Tibial nerve (tissue), 4 donors: ENCODE measurements around the gene NPR1.

Source experiments
- EP300 ChIP-seq, 2 donors: sonication (generic); formaldehyde crosslinking; IDR thresholded peaks; one replicate each; pipeline ENCODE4 v1.6.1; 2017; ENCODE audit warnings: antibody characterized with exemption in 2 of 2, mild to moderate bottlenecking in 1 of 2
- TF ChIP-seq, protein P1 (sequence below), 5 experiments: fragments of 200-600 bp in 3 of 5; fragments of 450-650 bp in 2 of 5; sonication (generic) in 3 of 5; IDR thresholded peaks; one replicate each; pipeline ENCODE4 v1.5.1; 2016 to 2019; ENCODE audit warnings: antibody characterized with exemption in 5 of 5, mild to moderate bottlenecking in 3 of 5, moderate library complexity in 2 of 5

GRCh38 chr1:153629971-153630370 lies 48.5 kb upstream of the NPR1 start:
- TF ChIP-seq EP300 (IDR thresholded peaks at IDR 0.05) = no peak
- TF ChIP-seq, protein P1, sequence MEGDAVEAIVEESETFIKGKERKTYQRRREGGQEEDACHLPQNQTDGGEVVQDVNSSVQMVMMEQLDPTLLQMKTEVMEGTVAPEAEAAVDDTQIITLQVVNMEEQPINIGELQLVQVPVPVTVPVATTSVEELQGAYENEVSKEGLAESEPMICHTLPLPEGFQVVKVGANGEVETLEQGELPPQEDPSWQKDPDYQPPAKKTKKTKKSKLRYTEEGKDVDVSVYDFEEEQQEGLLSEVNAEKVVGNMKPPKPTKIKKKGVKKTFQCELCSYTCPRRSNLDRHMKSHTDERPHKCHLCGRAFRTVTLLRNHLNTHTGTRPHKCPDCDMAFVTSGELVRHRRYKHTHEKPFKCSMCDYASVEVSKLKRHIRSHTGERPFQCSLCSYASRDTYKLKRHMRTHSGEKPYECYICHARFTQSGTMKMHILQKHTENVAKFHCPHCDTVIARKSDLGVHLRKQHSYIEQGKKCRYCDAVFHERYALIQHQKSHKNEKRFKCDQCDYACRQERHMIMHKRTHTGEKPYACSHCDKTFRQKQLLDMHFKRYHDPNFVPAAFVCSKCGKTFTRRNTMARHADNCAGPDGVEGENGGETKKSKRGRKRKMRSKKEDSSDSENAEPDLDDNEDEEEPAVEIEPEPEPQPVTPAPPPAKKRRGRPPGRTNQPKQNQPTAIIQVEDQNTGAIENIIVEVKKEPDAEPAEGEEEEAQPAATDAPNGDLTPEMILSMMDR (IDR thresholded peaks at IDR 0.05) = no peak
